HG03095 (cell line): ENCODE results near the gene TMEM170A.

Source experiments
- ATAC-seq: cut with Tn5 transposase; IDR thresholded peaks from one replicate; pipeline ENCODE4 v1.9.1; 2021; ENCODE audit warnings: moderate library complexity; ENCODE audit not compliant: unreplicated experiment

TMEM170A gene

DNA sequence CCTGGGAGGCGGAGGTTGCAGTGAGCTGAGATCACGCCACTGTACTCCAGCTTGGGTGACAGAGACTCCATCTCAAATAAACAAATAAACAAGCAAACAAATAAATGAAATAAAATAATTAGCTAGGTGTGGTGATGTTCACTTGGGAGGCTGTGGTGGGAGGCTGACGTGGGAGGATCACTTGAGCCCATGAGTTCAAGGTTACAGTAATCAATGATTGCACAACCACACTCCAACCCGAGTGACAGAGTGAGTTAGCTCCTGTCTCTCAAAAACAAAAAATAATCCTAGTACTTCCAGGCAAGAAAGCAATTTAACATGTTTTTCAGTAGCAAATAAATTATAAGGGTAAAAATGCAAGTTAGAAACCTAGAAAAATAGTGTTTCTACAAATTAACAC lies 57.5 kb downstream of the TMEM170A start:
- ATAC-seq: no peak

DNA sequence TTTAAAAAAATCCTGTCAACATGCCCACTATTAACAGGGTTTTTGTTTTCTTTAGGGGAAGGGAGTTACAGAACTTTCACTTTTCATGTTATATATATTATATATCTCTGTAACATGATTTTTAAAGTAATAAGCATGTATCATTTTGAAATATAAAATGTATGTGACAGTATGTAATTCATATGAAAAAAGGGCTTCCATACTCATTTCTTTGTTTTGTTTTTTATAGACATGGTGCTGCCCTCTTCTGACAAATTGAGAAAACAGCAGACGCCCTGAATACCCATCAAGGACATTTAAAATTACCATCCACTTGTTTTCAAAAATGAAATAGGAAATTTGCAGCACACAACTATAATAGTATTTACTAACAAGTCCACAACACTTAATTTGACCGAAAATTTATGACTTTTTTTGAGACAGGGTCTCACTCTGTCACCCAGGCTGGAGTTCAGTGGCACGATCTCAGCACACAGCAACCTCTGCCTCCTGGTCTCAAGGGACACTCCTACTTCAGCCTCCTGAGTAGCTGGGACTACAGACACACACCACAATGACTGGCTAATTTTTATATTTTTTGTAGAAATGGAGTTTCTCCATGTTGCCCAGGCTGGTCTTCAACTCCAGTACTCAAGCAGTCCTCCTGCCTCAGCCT lies 61.5 kb downstream of the TMEM170A start:
- no peak for ATAC-seq

DNA sequence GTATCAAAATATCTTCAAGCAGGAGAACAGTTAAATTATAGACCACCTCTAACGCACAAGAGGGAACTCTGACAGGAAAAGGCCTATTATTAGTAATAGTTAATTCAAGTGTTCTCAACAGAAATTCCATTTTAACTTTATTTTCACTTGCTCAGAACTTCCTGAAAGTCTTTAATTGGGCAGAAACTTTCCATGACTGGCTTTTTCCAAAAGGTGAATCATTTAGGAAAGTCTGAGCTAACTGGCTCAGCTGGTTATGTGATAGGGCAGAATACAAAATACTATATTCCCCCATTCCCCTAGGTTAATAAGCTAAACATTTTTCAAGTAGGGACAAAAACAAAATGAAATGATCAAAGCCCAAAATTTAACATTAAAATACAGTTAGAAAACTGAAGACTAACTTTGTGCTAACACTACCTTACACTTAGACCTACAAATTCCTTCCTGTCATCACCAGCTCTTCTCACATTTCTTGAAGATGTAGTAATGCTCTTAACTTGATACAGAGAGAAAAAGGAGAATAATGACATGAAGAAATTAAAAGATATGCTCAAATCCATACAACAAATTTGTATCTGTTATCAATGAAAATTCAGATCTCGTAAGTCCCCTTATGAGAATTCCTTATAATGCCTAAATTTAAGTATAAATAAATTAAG lies 62.2 kb downstream of the TMEM170A start:
- ATAC-seq: no peak

- no peak for ATAC-seq
These were observed 62.8 kb downstream of the TMEM170A start for GRCh38 chr16:75401691-75402090.

DNA sequence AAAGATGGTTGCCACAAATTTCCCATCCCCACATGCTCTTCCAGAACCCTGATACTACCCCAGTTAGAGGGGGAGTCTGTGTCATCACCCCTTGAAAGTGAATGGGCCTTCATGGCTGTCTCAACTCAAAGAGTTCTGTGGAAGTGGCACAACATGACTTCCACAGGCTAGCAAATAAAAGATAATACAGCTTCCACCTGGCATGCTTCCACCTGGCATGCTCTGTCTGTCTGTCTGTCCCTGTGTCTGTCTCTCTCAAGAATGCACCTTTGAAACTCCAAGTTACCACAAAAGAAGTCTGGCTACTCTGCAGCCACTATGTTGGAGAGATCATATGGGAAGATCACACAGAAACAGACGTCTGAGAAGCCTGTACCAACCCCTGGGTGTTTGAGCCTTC lies 66.2 kb downstream of the TMEM170A start:
- ATAC-seq: no peak

DNA sequence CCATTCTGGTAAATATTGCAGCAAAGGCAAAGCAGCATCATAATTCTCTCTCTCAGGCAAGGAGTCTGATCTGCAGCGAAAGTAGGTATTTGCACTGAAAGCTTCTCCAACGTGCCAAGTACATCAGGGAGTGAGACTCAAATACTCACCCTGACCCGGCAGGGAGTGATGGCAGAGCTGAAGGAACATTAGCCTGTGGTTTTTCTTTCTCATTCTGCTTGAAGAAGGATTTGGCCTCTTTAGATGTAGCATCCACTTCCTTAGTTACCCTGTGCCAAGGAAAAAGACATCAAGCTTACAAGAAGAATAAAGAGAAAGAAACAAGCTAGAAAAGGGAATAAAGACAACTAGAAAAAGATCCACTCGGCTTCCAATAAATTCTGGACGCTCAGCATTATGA lies 69.5 kb downstream of the TMEM170A start:
- no peak for ATAC-seq
